H1 (cell line): ENCODE results near the gene NAA20. TPM values are rescaled to one million over a fixed set of nuclear protein-coding genes. Genes with fewer than 3 reads are reported as not detected.

ENCODE experiments used
- CTCF ChIA-PET: fragments of 300-600 bp; sonication (Branson Sonifier 250); formaldehyde crosslinking; loops from one replicate; lab custom pipeline; 2021; ENCODE audit not compliant: partially characterized antibody; lab: Charles Lee
- POLR2A ChIA-PET: fragments of 300-600 bp; sonication (Branson Sonifier 250); formaldehyde crosslinking; loops from one replicate; lab custom pipeline; 2021; ENCODE audit warnings: inconsistent platforms; ENCODE audit not compliant: partially characterized antibody; lab: Charles Lee
- DNase-seq, 2 experiments: peaks; one replicate each; pipeline versions ENCODE4 v3.0.0 to v3.0.0-alpha.2; 2010 to 2022; ENCODE audit warnings: low spot score in 2 of 2, low read depth in 1 of 2, mixed read lengths in 1 of 2
- FAIRE-seq: peaks from 2 replicates; lab custom pipeline; 2011; peaks lifted over from hg19 to GRCh38; lab: Jason Lieb, UNC
- H2AFZ ChIP-seq: 2 replicates; pipeline ENCODE4 v1.8.1; 2012; ENCODE audit warnings: low read length, inconsistent platforms
- H2AK5ac ChIP-seq: 2 replicates; pipeline ENCODE4 v1.6.1; 2013; ENCODE audit warnings: low read depth, low read length
- H2BK120ac ChIP-seq: replicated peaks from 2 replicates; pipeline ENCODE3; 2013; ENCODE audit warnings: low read depth, low read length, inconsistent platforms
- H2BK12ac ChIP-seq: 2 replicates; pipeline ENCODE4 v1.6.1; 2013; ENCODE audit warnings: low read depth, low read length
- H2BK15ac ChIP-seq: 2 replicates; pipeline ENCODE4 v1.6.1; 2013; ENCODE audit warnings: low read length
- H2BK20ac ChIP-seq: 2 replicates; pipeline ENCODE4 v1.6.1; 2013; ENCODE audit warnings: low read length
- H2BK5ac ChIP-seq: 2 replicates; pipeline ENCODE4 v1.6.1; 2013; ENCODE audit warnings: low read depth, low read length
- H3K14ac ChIP-seq: 2 replicates; pipeline ENCODE4 v1.6.1; 2013; ENCODE audit warnings: inconsistent platforms; ENCODE audit not compliant: insufficient read length
- H3K18ac ChIP-seq: 2 replicates; pipeline ENCODE4 v1.6.1; 2013; ENCODE audit warnings: low read length; ENCODE audit errors: extremely low read depth
- H3K23ac ChIP-seq: 2 replicates; pipeline ENCODE4 v1.6.1; 2013; ENCODE audit warnings: inconsistent platforms; ENCODE audit not compliant: insufficient read length
- H3K23me2 ChIP-seq: 2 replicates; pipeline ENCODE4 v1.6.1; 2013; ENCODE audit warnings: low read depth, low read length
- H3K27ac ChIP-seq: 2 replicates; pipeline ENCODE4 v1.6.1; 2011; ENCODE audit warnings: low read depth, low read length, inconsistent platforms
- H3K27me3 ChIP-seq, 4 experiments: replicated peaks in 1 of 4; 1 replicate in 1 of 4; 2 replicates in 3 of 4; pipeline versions ENCODE4 v1.6.1 to v1.8.1; 2011 to 2013; ENCODE audit warnings: low read length in 3 of 4, mild to moderate bottlenecking in 3 of 4, inconsistent platforms in 2 of 4, mixed read lengths in 2 of 4, moderate library complexity in 1 of 4; ENCODE audit not compliant: control insufficient read depth in 3 of 4, insufficient read depth in 3 of 4; ENCODE audit errors: extremely low read depth in 1 of 4
- H3K36me3 ChIP-seq, 4 experiments: 2 replicates each; pipeline versions ENCODE4 v1.6.1 to v1.8.1; 2011 to 2013; ENCODE audit warnings: mild to moderate bottlenecking in 4 of 4, low read length in 3 of 4, moderate library complexity in 2 of 4, control low read depth in 1 of 4, inconsistent platforms in 1 of 4; ENCODE audit not compliant: insufficient read depth in 4 of 4, control insufficient read depth in 2 of 4
- H3K4ac ChIP-seq: replicated peaks from 2 replicates; pipeline ENCODE3; 2013; ENCODE audit warnings: low read length, low read depth, mixed read lengths, inconsistent platforms; ENCODE audit not compliant: insufficient read length
- H3K4me1 ChIP-seq, 4 experiments: replicated peaks in 1 of 4; 1 replicate in 1 of 4; 2 replicates in 3 of 4; pipeline versions ENCODE4 v1.6.1 to v1.8.1; 2011 to 2013; ENCODE audit warnings: low read length in 3 of 4, inconsistent platforms in 2 of 4, mixed read lengths in 1 of 4; ENCODE audit not compliant: insufficient read depth in 4 of 4, control insufficient read depth in 3 of 4
- H3K4me2 ChIP-seq, 2 experiments: 2 replicates each; pipeline versions ENCODE4 v1.6.1 to v1.8.1; 2011 to 2013; ENCODE audit warnings: low read depth in 2 of 2, low read length in 2 of 2, control low read depth in 1 of 2, inconsistent platforms in 1 of 2, mild to moderate bottlenecking in 1 of 2; ENCODE audit not compliant: insufficient read depth in 1 of 2
- H3K4me3 ChIP-seq, 4 experiments: fragments of 200-600, 300-600 bp in 1 of 4; sonication (generic), shearing (Covaris generic), sonication (Bioruptor Twin) in 1 of 4; 2 replicates each; pipeline versions ENCODE4 v1.5.1 to v1.8.1; 2011 to 2016; ENCODE audit warnings: low read length in 4 of 4, low read depth in 3 of 4, control low read depth in 2 of 4, inconsistent platforms in 2 of 4, mild to moderate bottlenecking in 2 of 4, mixed read lengths in 1 of 4, moderate library complexity in 1 of 4; ENCODE audit not compliant: insufficient read depth in 2 of 4; ENCODE audit errors: extremely low read depth in 1 of 4
- H3K56ac ChIP-seq: replicated peaks from 2 replicates; pipeline ENCODE3; 2013; ENCODE audit warnings: low read depth, mild to moderate bottlenecking, mixed read lengths, low read length, inconsistent platforms; ENCODE audit not compliant: insufficient read length
- H3K79me1 ChIP-seq: 2 replicates; pipeline ENCODE4 v1.6.1; 2013; ENCODE audit warnings: low read depth, low read length, control low read depth
- H3K79me2 ChIP-seq, 2 experiments: 2 replicates each; pipeline versions ENCODE4 v1.6.1 to v1.8.1; 2012 to 2013; ENCODE audit warnings: low read length in 2 of 2, mild to moderate bottlenecking in 2 of 2, inconsistent platforms in 1 of 2; ENCODE audit not compliant: insufficient read depth in 2 of 2, control insufficient read depth in 1 of 2
- H3K9ac ChIP-seq, 4 experiments: replicated peaks in 1 of 4; 1 replicate in 1 of 4; 2 replicates in 3 of 4; pipeline versions ENCODE4 v1.6.1 to v1.8.1; 2011 to 2013; ENCODE audit warnings: low read depth in 3 of 4, low read length in 3 of 4, control low read depth in 2 of 4, mild to moderate bottlenecking in 2 of 4, moderate library complexity in 2 of 4, inconsistent platforms in 1 of 4; ENCODE audit errors: extremely low read depth in 1 of 4
- H3K9me3 ChIP-seq, 2 experiments: 2 replicates each; pipeline versions ENCODE4 v1.6.1 to v1.8.1; 2012 to 2013; ENCODE audit warnings: mild to moderate bottlenecking in 2 of 2, moderate library complexity in 2 of 2, control low read depth in 1 of 2, inconsistent platforms in 1 of 2, low read depth in 1 of 2, low read length in 1 of 2, mixed read lengths in 1 of 2; ENCODE audit not compliant: insufficient read depth in 2 of 2
- H4K20me1 ChIP-seq, 2 experiments: replicated peaks in 1 of 2; 2 replicates each; pipeline versions ENCODE3 to v1.8.1; 2011 to 2013; ENCODE audit warnings: inconsistent platforms in 2 of 2, low read length in 2 of 2, mild to moderate bottlenecking in 1 of 2; ENCODE audit not compliant: insufficient read depth in 2 of 2, control insufficient read depth in 1 of 2
- H4K5ac ChIP-seq: 2 replicates; pipeline ENCODE4 v1.6.1; 2013; ENCODE audit warnings: low read length, low read depth, mixed read lengths, inconsistent platforms; ENCODE audit not compliant: insufficient read length
- H4K8ac ChIP-seq: 2 replicates; pipeline ENCODE4 v1.8.0; 2013; ENCODE audit warnings: mild to moderate bottlenecking, moderate library complexity, low read length, inconsistent platforms; ENCODE audit not compliant: insufficient read depth; ENCODE audit errors: extremely low read depth
- H4K91ac ChIP-seq: replicated peaks from 2 replicates; pipeline ENCODE3; 2013; ENCODE audit warnings: low read length, mixed read lengths, inconsistent platforms; ENCODE audit not compliant: insufficient read length
- POLR2A ChIP-seq, 2 experiments: IDR thresholded peaks; 1 replicate in 1 of 2; 2 replicates in 1 of 2; pipeline ENCODE4 v1.6.1; 2011; ENCODE audit warnings: low read depth in 2 of 2, low read length in 2 of 2, mild to moderate bottlenecking in 2 of 2; ENCODE audit errors: control extremely low read depth in 1 of 2
- RAD21 ChIP-seq, 2 experiments: IDR thresholded peaks in 1 of 2; conservative IDR thresholded peaks in 1 of 2; 2 replicates each; pipeline ENCODE4 v1.6.1; 2011; ENCODE audit warnings: low read depth in 2 of 2, low read length in 2 of 2, improper control_type of control experiment in 1 of 2, inconsistent platforms in 1 of 2, mild to moderate bottlenecking in 1 of 2, moderate library complexity in 1 of 2
- RBBP5 ChIP-seq: IDR thresholded peaks from 2 replicates; pipeline ENCODE4 v1.7.1; 2012; ENCODE audit warnings: low read depth, mild to moderate bottlenecking, inconsistent platforms, low read length, moderate library complexity, borderline replicate concordance
- WGBS, 2 experiments: shearing (Covaris generic) in 1 of 2; methylation state at CpG; one replicate each; pipeline versions ENCODE4 v1.1.6 to v1.1.7; 2013 to 2015; ENCODE audit warnings: low lambda C conversion rate in 2 of 2, mixed read lengths in 2 of 2, inconsistent platforms in 1 of 2, low coverage in 1 of 2, missing lambda C conversion rate in 1 of 2; ENCODE audit not compliant: insufficient replicate concordance in 2 of 2, insufficient coverage in 1 of 2, insufficient read length in 1 of 2; ENCODE audit errors: extremely low coverage in 1 of 2, missing lambda C conversion rate in 1 of 2; 5-methylcytosine and 5-hydroxymethylcytosine counted together
- polyA plus RNA-seq, 7 experiments: library from polyadenylated mRNA; depleted of rRNA in 3 of 7; stranded (reverse) in 5 of 7; unstranded in 2 of 7; fragments of >200 nt in 5 of 7; fragments of 200-250 nt in 2 of 7; gene quantifications; 1 replicate in 5 of 7; 2 replicates in 1 of 7; 4 replicates in 1 of 7; pipeline versions ENCODE4 v1.2.1 to v1.2.3, GENCODE V29; 2011 to 2013; ENCODE audit warnings: missing spikeins in 2 of 7, mixed read lengths in 2 of 7
- total RNA-seq: library from RNA; stranded (reverse); fragmentation: NEBNext Ultra II Directional; extraction: Animal tissue kit (Norgen Biotek cat#: 25700); gene quantifications from 2 replicates; pipeline ENCODE4 v1.2.1, GENCODE V29; 2021

The NAA20 gene
- total and polyA plus RNA-seq, 2 of the 8 experiments (the other 6 are each of a cell fraction or from before 2014, with no cell fraction given), result 21.9 to 41.1 TPM

DNA sequence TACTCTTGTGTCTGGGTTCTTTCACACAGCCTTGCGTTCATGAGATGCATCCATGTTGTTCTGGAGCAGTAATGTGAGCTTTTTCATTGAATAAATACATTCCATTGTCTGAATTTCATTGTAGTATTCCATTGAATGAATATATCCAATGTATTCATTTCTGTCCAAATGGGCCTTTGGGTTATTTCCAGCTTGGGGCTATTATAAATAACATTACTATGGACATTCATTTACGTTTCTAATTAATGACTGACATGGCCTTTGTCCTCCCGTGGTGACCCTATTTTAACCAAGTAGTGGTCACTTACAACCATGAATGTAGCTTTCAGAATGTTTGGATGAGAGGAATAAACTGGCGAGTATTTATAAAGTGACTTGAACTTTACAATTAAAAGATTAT is 30.1 kb upstream of the NAA20 start:
- no peaks in the 10 kb centered on the region for H3K9me3 ChIP-seq
- no peaks in the 10 kb centered on the region for H4K20me1 ChIP-seq
- ChIA-PET POLR2A (no interaction called here), CTCF (interaction anchor here (0.9 kb wide), 1 partner anchor 202 kb away, joined by 3 read pairs; no protein-coding TSS in a partner anchor)
- no peak overlapping the region for H4K91ac ChIP-seq
- H3K4ac ChIP-seq, result no peak overlapping the region
- H3K36me3 ChIP-seq, result no peaks in the 10 kb centered on the region
- FAIRE-seq (no peak), DNase-seq (no peak)
- no peak overlapping the region for H4K8ac ChIP-seq
- WGBS, 2 experiments, result 86% methylated on average over 4 of the region's 4 CpGs; no CpG with 5 or more reads in 1 of the 2 experiments
- no peaks in the 10 kb centered on the region for H3K4me1 ChIP-seq
- no peak overlapping the region for H2AFZ ChIP-seq
- no peak overlapping the region for H3K23ac ChIP-seq
- H2BK15ac ChIP-seq, result no peak overlapping the region
- no peaks in the 10 kb centered on the region for H3K23me2 ChIP-seq
- no peak overlapping the region for H3K27ac ChIP-seq
- H3K79me1 ChIP-seq, result no peaks in the 10 kb centered on the region
- H4K5ac ChIP-seq, result no peak overlapping the region
- H3K4me2 ChIP-seq, result no peak overlapping the region
- no peak overlapping the region for H3K18ac ChIP-seq
- no peak overlapping the region for H3K56ac ChIP-seq
- H2BK12ac ChIP-seq, result no peak overlapping the region
- H2BK5ac ChIP-seq, result no peak overlapping the region
- H3K9ac ChIP-seq, result no peak overlapping the region
- H2BK20ac ChIP-seq, result no peak overlapping the region
- TF ChIP-seq POLR2A (IDR thresholded peaks at IDR 0.05; ENCODE audit: control extremely low read depth in 1 of 2, low read depth in 2 of 2, low read length in 2 of 2) (no peak), RAD21 (IDR thresholded peaks at IDR 0.05 in 1 of 2, conservative IDR thresholded peaks at IDR 0.05 in 1 of 2; ENCODE audit: low read depth in 2 of 2, low read length in 2 of 2) (no peak), RBBP5 (no peak)
- TF ChIP-seq, all 59 proteins: peak for 0
- no peak overlapping the region for H2BK120ac ChIP-seq
- H3K27me3 ChIP-seq, result no peaks in the 10 kb centered on the region; a peak in 1 of 7 replicates
- H3K4me3 ChIP-seq, result no peak overlapping the region
- H3K14ac ChIP-seq, result no peak overlapping the region
- H3K79me2 ChIP-seq, result no peaks in the 10 kb centered on the region
- no peak overlapping the region for H2AK5ac ChIP-seq
